HepG2 (cell line): ENCODE measurements around the gene QDPR. TPM values are rescaled to one million over a fixed set of nuclear protein-coding genes. Genes with fewer than 3 reads are reported as not detected.

Experiments used
- CBX2 ChIP-seq, 2 experiments: fragments of 200-600 bp in 1 of 2; sonication (generic); formaldehyde crosslinking in 1 of 2; IDR thresholded peaks; 2 replicates each; pipeline versions ENCODE4 v1.7.0 to v1.8.1; 2018 to 2022; ENCODE audit warnings: low read depth in 2 of 2, low read length in 1 of 2, mild to moderate bottlenecking in 1 of 2, missing genetic modification reagents in 1 of 2
- DMAP1 ChIP-seq: IDR thresholded peaks from 2 replicates; pipeline ENCODE4 v1.6.1; 2016
- HMG20A ChIP-seq: IDR thresholded peaks from 2 replicates; pipeline ENCODE4 v1.6.1; 2016; ENCODE audit warnings: borderline replicate concordance
- KLF6 ChIP-seq: IDR thresholded peaks from 2 replicates; pipeline ENCODE4 v1.8.0; 2016; ENCODE audit warnings: missing biosample characterization, missing genetic modification reagents
- TEAD3 ChIP-seq: optimal IDR thresholded peaks from 2 replicates; pipeline ENCODE3; 2016; ENCODE audit warnings: borderline replicate concordance
- ZFP41 ChIP-seq: sonication (generic); formaldehyde crosslinking; IDR thresholded peaks from 2 replicates; pipeline ENCODE4 v1.4.0; 2020; ENCODE audit warnings: mild to moderate bottlenecking, missing genetic modification reagents, borderline replicate concordance
- ZFP82 ChIP-seq: sonication (generic); formaldehyde crosslinking; IDR thresholded peaks from 2 replicates; pipeline ENCODE4 v1.5.1; 2020; ENCODE audit warnings: mild to moderate bottlenecking, missing genetic modification reagents, borderline replicate concordance
- polyA plus RNA-seq, 8 experiments: library from polyadenylated mRNA; depleted of rRNA in 3 of 8; stranded (reverse) in 7 of 8; unstranded in 1 of 8; fragments of >200 nt; fragmentation: Illumina TruSeq in 4 of 8; extraction: Trizol in 4 of 8; gene quantifications; 2 replicates each; pipeline versions ENCODE4 v1.2.1 to v1.2.3, GENCODE V29; 2011 to 2016; ENCODE audit warnings: low read depth in 4 of 8, missing spikeins in 1 of 8, mixed read lengths in 1 of 8; ENCODE audit not compliant: insufficient read depth in 1 of 8
- total RNA-seq, 5 experiments: library from RNA; depleted of rRNA; stranded (reverse); fragments of >200 nt; fragmentation: Illumina TruSeq; extraction: Trizol; gene quantifications; 2 replicates each; pipeline ENCODE4 v1.2.3, GENCODE V29; 2016; ENCODE audit warnings: low read depth in 1 of 5
- TF ChIP-seq, protein P1 (sequence below): IDR thresholded peaks from 2 replicates; pipeline ENCODE4 v1.4.0; 2020; ENCODE audit warnings: mild to moderate bottlenecking, missing genetic modification reagents
- TF ChIP-seq, protein P2 (sequence below): sonication (generic); formaldehyde crosslinking; IDR thresholded peaks from 2 replicates; pipeline ENCODE4 v1.5.0; 2020; ENCODE audit warnings: missing genetic modification reagents

QDPR gene
- total and polyA plus RNA-seq, 2 of the 13 experiments (the other 11 are each of a cell fraction or from before 2014, with no cell fraction given) = 9.9 to 95.5 TPM

DNA sequence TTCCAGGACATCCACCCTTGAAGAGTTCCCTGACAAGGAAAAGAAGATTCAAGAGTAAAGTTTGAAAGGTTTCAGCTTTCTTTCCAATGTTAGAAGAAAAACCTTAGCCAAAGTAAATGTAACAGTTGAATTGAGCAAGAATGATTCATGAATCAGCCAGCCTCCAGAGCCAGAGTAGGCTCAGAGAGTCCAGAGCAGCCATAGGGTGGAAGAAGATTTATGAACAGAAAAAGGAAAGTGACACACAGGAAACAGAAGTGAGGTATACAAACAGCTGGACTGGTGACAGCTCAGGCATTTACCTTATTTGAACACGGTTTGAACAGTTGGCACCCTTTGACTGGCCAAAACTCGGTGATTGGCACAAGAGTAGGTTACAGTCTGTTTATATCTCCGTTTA, 63.2 kb downstream of the QDPR start (continued):
- TF ChIP-seq, protein P1, sequence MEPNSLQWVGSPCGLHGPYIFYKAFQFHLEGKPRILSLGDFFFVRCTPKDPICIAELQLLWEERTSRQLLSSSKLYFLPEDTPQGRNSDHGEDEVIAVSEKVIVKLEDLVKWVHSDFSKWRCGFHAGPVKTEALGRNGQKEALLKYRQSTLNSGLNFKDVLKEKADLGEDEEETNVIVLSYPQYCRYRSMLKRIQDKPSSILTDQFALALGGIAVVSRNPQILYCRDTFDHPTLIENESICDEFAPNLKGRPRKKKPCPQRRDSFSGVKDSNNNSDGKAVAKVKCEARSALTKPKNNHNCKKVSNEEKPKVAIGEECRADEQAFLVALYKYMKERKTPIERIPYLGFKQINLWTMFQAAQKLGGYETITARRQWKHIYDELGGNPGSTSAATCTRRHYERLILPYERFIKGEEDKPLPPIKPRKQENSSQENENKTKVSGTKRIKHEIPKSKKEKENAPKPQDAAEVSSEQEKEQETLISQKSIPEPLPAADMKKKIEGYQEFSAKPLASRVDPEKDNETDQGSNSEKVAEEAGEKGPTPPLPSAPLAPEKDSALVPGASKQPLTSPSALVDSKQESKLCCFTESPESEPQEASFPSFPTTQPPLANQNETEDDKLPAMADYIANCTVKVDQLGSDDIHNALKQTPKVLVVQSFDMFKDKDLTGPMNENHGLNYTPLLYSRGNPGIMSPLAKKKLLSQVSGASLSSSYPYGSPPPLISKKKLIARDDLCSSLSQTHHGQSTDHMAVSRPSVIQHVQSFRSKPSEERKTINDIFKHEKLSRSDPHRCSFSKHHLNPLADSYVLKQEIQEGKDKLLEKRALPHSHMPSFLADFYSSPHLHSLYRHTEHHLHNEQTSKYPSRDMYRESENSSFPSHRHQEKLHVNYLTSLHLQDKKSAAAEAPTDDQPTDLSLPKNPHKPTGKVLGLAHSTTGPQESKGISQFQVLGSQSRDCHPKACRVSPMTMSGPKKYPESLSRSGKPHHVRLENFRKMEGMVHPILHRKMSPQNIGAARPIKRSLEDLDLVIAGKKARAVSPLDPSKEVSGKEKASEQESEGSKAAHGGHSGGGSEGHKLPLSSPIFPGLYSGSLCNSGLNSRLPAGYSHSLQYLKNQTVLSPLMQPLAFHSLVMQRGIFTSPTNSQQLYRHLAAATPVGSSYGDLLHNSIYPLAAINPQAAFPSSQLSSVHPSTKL (CRISPR knock-in tag) = no peak
- TF ChIP-seq HMG20A (CRISPR knock-in tag) (no peak), KLF6 (CRISPR knock-in tag) (no peak), DMAP1 (CRISPR knock-in tag) (no peak), ZFP41 (CRISPR knock-in tag) (no peak), TEAD3 (CRISPR knock-in tag) (no peak), CBX2 (IDR thresholded peaks at IDR 0.05; ENCODE audit: low read depth, low read length) (no peak), CBX2 (CRISPR knock-in tag; IDR thresholded peaks at IDR 0.05; ENCODE audit: low read depth) (no peak), ZFP82 (CRISPR knock-in tag) (no peak)
- TF ChIP-seq, protein P2, sequence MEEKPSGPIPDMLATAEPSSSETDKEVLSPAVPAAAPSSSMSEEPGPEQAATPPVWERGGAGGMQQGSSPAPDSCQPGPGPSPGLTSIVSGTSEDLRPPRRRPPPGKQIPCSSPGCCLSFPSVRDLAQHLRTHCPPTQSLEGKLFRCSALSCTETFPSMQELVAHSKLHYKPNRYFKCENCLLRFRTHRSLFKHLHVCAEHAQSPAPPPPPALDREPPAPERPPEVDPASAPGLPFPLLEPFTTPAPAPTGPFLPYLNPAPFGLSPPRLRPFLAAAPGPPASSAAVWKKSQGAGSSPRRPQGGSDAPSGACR = no peak
